Upper lobe of left lung (tissue), 4 donors: ENCODE results near the gene IFI6.

Source experiments
- CTCF ChIP-seq, 6 experiments: fragments of 450-650 bp in 4 of 6; fragments of 200-600 bp in 2 of 6; sonication (generic) in 2 of 6; IDR thresholded peaks; one replicate each; pipeline ENCODE4 v1.5.1; 2016 to 2019; ENCODE audit warnings: antibody characterized with exemption in 6 of 6
- EP300 ChIP-seq, 4 donors: sonication (generic); formaldehyde crosslinking; IDR thresholded peaks; one replicate each; pipeline ENCODE4 v1.5.1; 2017; ENCODE audit warnings: antibody characterized with exemption in 4 of 4, control low read depth in 2 of 4
- POLR2A ChIP-seq, 4 donors: fragments of 450-650 bp; IDR thresholded peaks; one replicate each; pipeline ENCODE4 v1.5.1; 2016 to 2017; ENCODE audit warnings: antibody characterized with exemption in 4 of 4, mild to moderate bottlenecking in 2 of 4
- POLR2AphosphoS5 ChIP-seq, 2 donors: sonication (generic); formaldehyde crosslinking; IDR thresholded peaks; one replicate each; pipeline ENCODE4 v1.5.1; 2017; ENCODE audit warnings: antibody characterized with exemption in 2 of 2

GRCh38 chr1:27671964-27672749 lies at the start of gene IFI6:
- TF ChIP-seq CTCF (IDR thresholded peaks at IDR 0.05) (peak; percentile 29 to 64 (median 54)), EP300 (IDR thresholded peaks at IDR 0.05) (peak in 1 of 4 donors; percentile 41), POLR2A (IDR thresholded peaks at IDR 0.05) (peak in 3 of 4 donors; percentile 27 to 80 (median 73)), POLR2AphosphoS5 (IDR thresholded peaks at IDR 0.05) (peak; percentile 52 to 94)
